ENCODE measurements around the gene KISS1.
"Not testable (repeated sequence)": the region's sequence is repeated elsewhere in the genome, so short reads cannot be mapped to it uniquely, and the experiment has no call there.

The KISS1 gene

GRCh38 chr1:204196068-204196795, at the start of gene KISS1:
TSS of gene KISS1 (minus strand) at chr1:204196491. CDS start at chr1:204192876, 3,615 bp downstream.
- DNase-seq (ENCODE audit: low read depth): no peak

GRCh38 chr1:204242920-204243319, 46.6 kb upstream of the KISS1 start:
- DNase-seq (ENCODE audit: low read depth): no peak

- DNase-seq (ENCODE audit: low read depth): no peak
Observed at GRCh38 chr1:204241914-204242313, 45.6 kb upstream of the KISS1 start.

GRCh38 chr1:204241050-204241449, 44.8 kb upstream of the KISS1 start:
- DNase-seq (ENCODE audit: low read depth): no peak

GRCh38 chr1:204240233-204240632, 43.9 kb upstream of the KISS1 start:
- no peak for DNase-seq (ENCODE audit: low read depth)

GRCh38 chr1:204239401-204239800, 43.1 kb upstream of the KISS1 start:
- DNase-seq (ENCODE audit: low read depth): not testable (repeated sequence)

GRCh38 chr1:204238520-204238919, 42.2 kb upstream of the KISS1 start:
- not testable (repeated sequence) for DNase-seq (ENCODE audit: low read depth)

GRCh38 chr1:204237515-204237914, 41.2 kb upstream of the KISS1 start:
- DNase-seq (ENCODE audit: low read depth): not testable (repeated sequence)

GRCh38 chr1:204232526-204232925, 36.2 kb upstream of the KISS1 start:
- peak; percentile 43 for DNase-seq (ENCODE audit: low read depth)

GRCh38 chr1:204230211-204230610, 33.9 kb upstream of the KISS1 start:
- DNase-seq (ENCODE audit: low read depth): no peak

- DNase-seq (ENCODE audit: low read depth): no peak
Observed at GRCh38 chr1:204228896-204229295, 32.6 kb upstream of the KISS1 start.

GRCh38 chr1:204227996-204228785, 31.9 kb upstream of the KISS1 start:
- no peak for DNase-seq (ENCODE audit: low read depth)

GRCh38 chr1:204227351-204227750, 31.1 kb upstream of the KISS1 start:
- DNase-seq (ENCODE audit: low read depth): no peak

- DNase-seq (ENCODE audit: low read depth): no peak
Observed at GRCh38 chr1:204225841-204226735, 29.8 kb upstream of the KISS1 start.

- DNase-seq (ENCODE audit: low read depth): no peak
Observed at GRCh38 chr1:204224655-204225054, 28.4 kb upstream of the KISS1 start.

- no peak for DNase-seq (ENCODE audit: low read depth)
Observed at GRCh38 chr1:204223129-204223860, 27.0 kb upstream of the KISS1 start.

GRCh38 chr1:204222764-204223055, 26.4 kb upstream of the KISS1 start:
- no peak for DNase-seq (ENCODE audit: low read depth)

GRCh38 chr1:204222006-204222763, 25.9 kb upstream of the KISS1 start:
- DNase-seq (ENCODE audit: low read depth): no peak

- no peak for DNase-seq (ENCODE audit: low read depth)
Observed at GRCh38 chr1:204221271-204221670, 25.0 kb upstream of the KISS1 start.

- no peak for DNase-seq (ENCODE audit: low read depth)
Observed at GRCh38 chr1:204219971-204220616, 23.8 kb upstream of the KISS1 start.

- DNase-seq (ENCODE audit: low read depth): no peak
Observed at GRCh38 chr1:204218552-204218951, 22.3 kb upstream of the KISS1 start.

Data from stromal cell of bone marrow (primary cell).